Activated T-cell treated with anti-CD3 and anti-CD28 coated beads, Interleukin-2, amount 50 U/mL, for 48 hours (primary cell): ENCODE data around the gene LAD1.

ENCODE experiments used
- DNase-seq, 2 experiments: peaks; one replicate each; pipeline ENCODE4 v3.0.0-alpha.2; 2020

The LAD1 gene

GRCh38 chr1:201414051-201414738 is 15.1 kb upstream of the LAD1 start:
- no peak for DNase-seq

- DNase-seq = no peak
These were observed 12.2 kb upstream of the LAD1 start for GRCh38 chr1:201411292-201411691.

GRCh38 chr1:201409440-201409839 is 10.3 kb upstream of the LAD1 start:
- no peak for DNase-seq

- DNase-seq = no peak
These were observed 9.7 kb upstream of the LAD1 start for GRCh38 chr1:201408834-201409200.

GRCh38 chr1:201408176-201408833 is 9.2 kb upstream of the LAD1 start:
- peak; percentile 84 to 86 for DNase-seq

- no peak for DNase-seq
These were observed 7.8 kb upstream of the LAD1 start for GRCh38 chr1:201406831-201407406.

GRCh38 chr1:201405484-201405831 is 6.3 kb upstream of the LAD1 start:
- no peak for DNase-seq

- DNase-seq = no peak
These were observed 5.8 kb upstream of the LAD1 start for GRCh38 chr1:201404722-201405483.

- DNase-seq = no peak
These were observed 4.9 kb upstream of the LAD1 start for GRCh38 chr1:201404055-201404454.

GRCh38 chr1:201403359-201403758 is 4.2 kb upstream of the LAD1 start:
- no peak for DNase-seq

- no peak for DNase-seq
These were observed 2.6 kb upstream of the LAD1 start for GRCh38 chr1:201401700-201402099.

GRCh38 chr1:201400852-201401230 is 1.7 kb upstream of the LAD1 start:
- no peak for DNase-seq

- DNase-seq = no peak
These were observed 1.2 kb upstream of the LAD1 start for GRCh38 chr1:201400212-201400851.

GRCh38 chr1:201399352-201400126 is 415 bp upstream of the LAD1 start:
- no peak for DNase-seq

GRCh38 chr1:201397675-201398074 is 1.4 kb downstream of the LAD1 start:
- DNase-seq = no peak

- DNase-seq = no peak
These were observed 2.2 kb downstream of the LAD1 start for GRCh38 chr1:201396861-201397464.

GRCh38 chr1:201395936-201396335 is 3.2 kb downstream of the LAD1 start:
- DNase-seq = no peak

- DNase-seq = no peak
These were observed 4.5 kb downstream of the LAD1 start for GRCh38 chr1:201394591-201394990.

- no peak for DNase-seq
These were observed 6.0 kb downstream of the LAD1 start for GRCh38 chr1:201393076-201393475.

GRCh38 chr1:201391651-201392511 is 7.2 kb downstream of the LAD1 start:
- DNase-seq = no peak

GRCh38 chr1:201391225-201391624 is 7.9 kb downstream of the LAD1 start:
- DNase-seq = no peak
